NT2/D1 (cell line): ENCODE results near the gene HOXA5.

Experiments used
- SUZ12 ChIP-seq: IDR thresholded peaks from 2 replicates; pipeline ENCODE4 v1.6.1; 2011; ENCODE audit not compliant: insufficient read length, insufficient read depth; ENCODE audit errors: extremely low read depth
- YY1 ChIP-seq: IDR thresholded peaks from 2 replicates; pipeline ENCODE4 v1.6.1; 2011; ENCODE audit not compliant: insufficient read length, insufficient read depth
- ZNF274 ChIP-seq: IDR thresholded peaks from 2 replicates; pipeline ENCODE4 v1.6.1; 2011; ENCODE audit warnings: mild to moderate bottlenecking, low read depth, low read length

DNA sequence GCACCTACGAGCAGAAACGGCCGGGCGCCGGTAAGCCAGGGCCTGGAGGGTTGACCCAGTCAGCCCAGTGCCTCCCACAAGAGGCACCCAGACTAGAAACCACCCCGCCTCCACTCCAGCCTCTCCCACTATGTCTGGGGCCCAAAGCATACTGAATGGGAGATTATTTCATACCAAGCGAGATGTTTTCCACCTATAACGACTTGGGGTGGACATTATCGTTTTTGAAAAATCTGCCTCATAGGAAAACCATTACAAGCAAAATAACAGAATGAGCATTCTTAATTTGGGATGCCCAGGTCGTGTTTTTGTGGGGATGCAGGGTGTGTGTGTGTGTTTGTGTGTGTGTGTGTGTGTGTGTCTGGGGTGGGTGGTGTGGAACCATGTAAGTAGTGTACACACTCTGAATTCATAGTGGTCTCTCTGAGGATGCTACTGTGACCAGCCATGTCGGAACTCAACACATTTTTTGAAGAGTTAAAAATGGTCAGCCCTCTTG is 2.5 kb upstream of the HOXA5 start:
- TF ChIP-seq YY1, result no peak
- no peak for TF ChIP-seq ZNF274
- TF ChIP-seq SUZ12, result no peak
